Femur (tissue), 1 donor: ENCODE data around the gene LTBP1.
A peak's percentile ranks its signal among the peaks of the same experiment; 100 is the strongest.

Experiments
- DNase-seq: peaks from one replicate; pipeline ENCODE4 v3.0.0-alpha.2; 2017

LTBP1 gene

GRCh38 chr2:32932825-32933755 lies 13.7 kb upstream of the LTBP1 start:
- no peak for DNase-seq

GRCh38 chr2:32933756-32934095 lies 13.0 kb upstream of the LTBP1 start:
- DNase-seq, result no peak

GRCh38 chr2:32937602-32938448 lies 8.9 kb upstream of the LTBP1 start:
- DNase-seq, result no peak

- no peak for DNase-seq
These were observed 7.8 kb upstream of the LTBP1 start for GRCh38 chr2:32938934-32939333.

GRCh38 chr2:32940316-32940997 lies 6.3 kb upstream of the LTBP1 start:
- DNase-seq, result no peak

- DNase-seq, result no peak
These were observed 4.6 kb upstream of the LTBP1 start for GRCh38 chr2:32941944-32942690.

- DNase-seq, result no peak
These were observed 3.8 kb upstream of the LTBP1 start for GRCh38 chr2:32942793-32943485.

GRCh38 chr2:32945286-32945685 lies 1.5 kb upstream of the LTBP1 start:
- no peak for DNase-seq

- DNase-seq, result peak; percentile 40
These were observed 327 bp downstream of the LTBP1 start for GRCh38 chr2:32947076-32947483.

- peak; percentile 63 for DNase-seq
These were observed 861 bp downstream of the LTBP1 start for GRCh38 chr2:32947484-32948143.

- no peak for DNase-seq
These were observed 1.5 kb downstream of the LTBP1 start for GRCh38 chr2:32948266-32948665.

- no peak for DNase-seq
These were observed 2.5 kb downstream of the LTBP1 start for GRCh38 chr2:32949260-32949659.

GRCh38 chr2:32951672-32952071 lies 4.9 kb downstream of the LTBP1 start:
- DNase-seq, result no peak

GRCh38 chr2:32952761-32953476 lies 6.2 kb downstream of the LTBP1 start:
- DNase-seq, result no peak

GRCh38 chr2:32954206-32954605 lies 7.5 kb downstream of the LTBP1 start:
- no peak for DNase-seq

- no peak for DNase-seq
These were observed 12.1 kb downstream of the LTBP1 start for GRCh38 chr2:32958821-32959220.

- no peak for DNase-seq
These were observed 13.5 kb downstream of the LTBP1 start for GRCh38 chr2:32960238-32960637.

- no peak for DNase-seq
These were observed 14.1 kb downstream of the LTBP1 start for GRCh38 chr2:32960647-32961403.

- DNase-seq, result peak; percentile 46
These were observed 15.9 kb downstream of the LTBP1 start for GRCh38 chr2:32962690-32963089.

GRCh38 chr2:32963941-32964340 lies 17.2 kb downstream of the LTBP1 start:
- DNase-seq, result peak; percentile 54
